A549 (cell line): ENCODE measurements around the gene DOK6. TPM values are rescaled to one million over a fixed set of nuclear protein-coding genes. Genes with fewer than 3 reads are reported as not detected.

Experiments
- ATAC-seq, 2 experiments: fragments of 200-7000 bp in 1 of 2; fragments of >200 bp in 1 of 2; cut with Nextera tagmentation in 1 of 2; cut with Tn5 transposase in 1 of 2; 3 replicates each; pipeline versions ENCODE4 v1.8.0 to v1.9.1; 2018 to 2020; ENCODE audit warnings: mild to moderate bottlenecking in 1 of 2, moderate library complexity in 1 of 2
- CTCF ChIA-PET: fragments of 300-600 bp; sonication (Branson Sonifier 250); formaldehyde crosslinking; extraction: SDS; loops from one replicate; lab custom pipeline; 2021; ENCODE audit warnings: antibody characterized with exemption, inconsistent platforms; lab: Yijun Ruan, JAX
- POLR2A ChIA-PET: fragments of 350-600 bp; formaldehyde crosslinking; extraction: SDS; loops from one replicate; lab custom pipeline; 2021; ENCODE audit warnings: antibody characterized with exemption, inconsistent platforms; lab: Yijun Ruan, JAX
- DNase-seq, 2 experiments: peaks; one replicate each; pipeline versions ENCODE4 v3.0.0 to v3.0.0-alpha.2; 2011 to 2016; ENCODE audit warnings: low read depth in 1 of 2, low spot score in 1 of 2
- FAIRE-seq: peaks from 2 replicates; lab custom pipeline; 2011; peaks lifted over from hg19 to GRCh38; lab: Jason Lieb, UNC
- H3K27ac ChIP-seq, 2 experiments: fragments of >200 bp; sonication (Bioruptor Twin); formaldehyde crosslinking; 3 replicates each; pipeline ENCODE4 v1.5.1; 2016 to 2017
- H3K4me1 ChIP-seq: fragments of >200 bp; sonication (Bioruptor Twin); formaldehyde crosslinking; 3 replicates; pipeline ENCODE4 v1.6.1; 2016
- H3K4me2 ChIP-seq: fragments of >200 bp; sonication (Bioruptor Twin); formaldehyde crosslinking; 3 replicates; pipeline ENCODE4 v1.6.1; 2016
- H3K4me3 ChIP-seq: fragments of >200 bp; sonication (Bioruptor Twin); formaldehyde crosslinking; 3 replicates; pipeline ENCODE4 v1.5.1; 2016
- H3K9me3 ChIP-seq: fragments of >200 bp; sonication (Bioruptor Twin); formaldehyde crosslinking; 3 replicates; pipeline ENCODE4 v1.6.1; 2016
- CBX2 ChIP-seq: fragments of 200-600 bp; sonication (generic); IDR thresholded peaks from 2 replicates; pipeline ENCODE4 v1.6.1; 2016; ENCODE audit warnings: low read depth, mild to moderate bottlenecking, borderline replicate concordance
- CEBPB ChIP-seq, 2 experiments: fragments of >200 bp in 1 of 2; sonication (Bioruptor Twin) in 1 of 2; formaldehyde crosslinking in 1 of 2; IDR thresholded peaks; 2 replicates each; pipeline ENCODE4 v1.6.1; 2012 to 2016
- CHD2 ChIP-seq: fragments of 150-350 bp; IDR thresholded peaks from 2 replicates; pipeline ENCODE4 v1.6.1; 2014; ENCODE audit warnings: low read length; ENCODE audit not compliant: partially characterized antibody
- EP300 ChIP-seq, 2 experiments: fragments of >200 bp; sonication (Bioruptor Twin); formaldehyde crosslinking; IDR thresholded peaks; 2 replicates in 1 of 2; 3 replicates in 1 of 2; pipeline ENCODE4 v1.6.1; 2016 to 2017
- ESRRA ChIP-seq: fragments of 150-350 bp; IDR thresholded peaks from 2 replicates; pipeline ENCODE4 v1.6.1; 2014; ENCODE audit warnings: mild to moderate bottlenecking, low read length, borderline replicate concordance
- FOSB ChIP-seq: fragments of 250-450 bp; sonication (Bioruptor Pico); IDR thresholded peaks from 2 replicates; pipeline ENCODE4 v1.5.0; 2020; ENCODE audit warnings: mild to moderate bottlenecking, moderate library complexity
- FOSL2 ChIP-seq, 2 experiments: fragments of 450-650 bp in 1 of 2; fragments of >200 bp in 1 of 2; sonication (Bioruptor Twin) in 1 of 2; formaldehyde crosslinking; IDR thresholded peaks; 2 replicates each; pipeline versions ENCODE4 v1.5.0 to v1.6.1; 2016 to 2020; ENCODE audit warnings: mild to moderate bottlenecking in 1 of 2, moderate library complexity in 1 of 2
- HDAC2 ChIP-seq: fragments of 200-600 bp; sonication (generic); IDR thresholded peaks from 2 replicates; pipeline ENCODE4 v1.6.1; 2016
- HOXA7 ChIP-seq: fragments of 250-450 bp; sonication (Bioruptor Pico); IDR thresholded peaks from 2 replicates; pipeline ENCODE4 v1.5.0; 2020; ENCODE audit warnings: mild to moderate bottlenecking, moderate library complexity
- HOXB13 ChIP-seq: fragments of 250-450 bp; sonication (Bioruptor Pico); IDR thresholded peaks from 2 replicates; pipeline ENCODE4 v1.5.0; 2020; ENCODE audit warnings: low read depth, mild to moderate bottlenecking, moderate library complexity
- MAZ ChIP-seq: fragments of 150-350 bp; IDR thresholded peaks from 2 replicates; pipeline ENCODE4 v1.6.1; 2014; ENCODE audit warnings: antibody characterized with exemption, low read depth, low read length, borderline replicate concordance
- MYC ChIP-seq: IDR thresholded peaks from 2 replicates; pipeline ENCODE4 v1.6.1; 2012; ENCODE audit warnings: mild to moderate bottlenecking, inconsistent platforms, low read length, improper control_type of control experiment, borderline replicate concordance
- NFE2L2 ChIP-seq: fragments of 150-350 bp; conservative IDR thresholded peaks from 2 replicates; pipeline ENCODE4 v1.6.1; 2014; ENCODE audit warnings: low read length
- NR3C1 ChIP-seq: fragments of >200 bp; sonication (Bioruptor Twin); formaldehyde crosslinking; IDR thresholded peaks from 3 replicates; pipeline ENCODE4 v1.6.1; 2017
- POLR2AphosphoS2 ChIP-seq: conservative IDR thresholded peaks from 2 replicates; pipeline ENCODE4 v1.6.1; 2012; ENCODE audit warnings: low read length, improper control_type of control experiment, inconsistent platforms
- RAD21 ChIP-seq, 2 experiments: fragments of >200 bp in 1 of 2; sonication (Bioruptor Twin) in 1 of 2; formaldehyde crosslinking in 1 of 2; IDR thresholded peaks in 1 of 2; conservative IDR thresholded peaks in 1 of 2; 2 replicates in 1 of 2; 3 replicates in 1 of 2; pipeline ENCODE4 v1.6.1; 2012 to 2018; ENCODE audit warnings: inconsistent platforms in 1 of 2
- RARB ChIP-seq: fragments of 250-450 bp; sonication (Bioruptor Pico); IDR thresholded peaks from 2 replicates; pipeline ENCODE4 v1.8.0; 2021; ENCODE audit warnings: mild to moderate bottlenecking, moderate library complexity
- RNF2 ChIP-seq: fragments of 200-600 bp; sonication (generic); IDR thresholded peaks from 2 replicates; pipeline ENCODE4 v1.6.1; 2016; ENCODE audit warnings: low read depth, mild to moderate bottlenecking, antibody characterized with exemption, moderate library complexity, borderline replicate concordance
- SREBF2 ChIP-seq: fragments of 450-650 bp; IDR thresholded peaks from 2 replicates; pipeline ENCODE4 v1.6.1; 2014; ENCODE audit warnings: mild to moderate bottlenecking, moderate library complexity
- ZSCAN20 ChIP-seq: fragments of 250-450 bp; sonication (Bioruptor Pico); IDR thresholded peaks from 2 replicates; pipeline ENCODE4 v1.8.0; 2022; ENCODE audit warnings: mild to moderate bottlenecking, moderate library complexity
- WGBS: methylation state at CpG from one replicate; pipeline ENCODE4 v1.1.6; 2017; ENCODE audit errors: missing lambda C conversion rate; 5-methylcytosine and 5-hydroxymethylcytosine counted together
- polyA plus RNA-seq, 4 experiments: library from polyadenylated mRNA; depleted of rRNA in 3 of 4; stranded (reverse); fragments of >200 nt; fragmentation: RNase III in 1 of 4; extraction: RNeasy Plus Mini Kit Qiagen cat#74134 plus additional on column Dnase treatment in 1 of 4; gene quantifications; 2 replicates in 3 of 4; 3 replicates in 1 of 4; pipeline ENCODE4 v1.2.3, GENCODE V29; 2011 to 2017
- TF ChIP-seq, protein P1 (sequence below): fragments of >200 bp; sonication (Bioruptor Twin); formaldehyde crosslinking; IDR thresholded peaks from 2 replicates; pipeline ENCODE4 v1.6.1; 2016
- TF ChIP-seq, protein P2 (sequence below): IDR thresholded peaks from 2 replicates; pipeline ENCODE4 v1.6.1; 2012
- TF ChIP-seq, protein P3 (sequence below): IDR thresholded peaks from 2 replicates; pipeline ENCODE4 v1.6.1; 2012; ENCODE audit warnings: low read depth, borderline replicate concordance
- TF ChIP-seq, protein P4 (sequence below): fragments of >200 bp; sonication (Bioruptor Twin); formaldehyde crosslinking; IDR thresholded peaks from 3 replicates; pipeline ENCODE4 v1.5.1; 2016
- TF ChIP-seq, protein P5 (sequence below): fragments of 250-450 bp; sonication (Bioruptor Pico); IDR thresholded peaks from 2 replicates; pipeline ENCODE4 v1.5.0; 2021; ENCODE audit warnings: mild to moderate bottlenecking, moderate library complexity, borderline replicate concordance

DOK6 gene
- polyA plus RNA-seq, 2 of the 4 experiments (the other 2 are of a cell fraction), result not detected

DNA sequence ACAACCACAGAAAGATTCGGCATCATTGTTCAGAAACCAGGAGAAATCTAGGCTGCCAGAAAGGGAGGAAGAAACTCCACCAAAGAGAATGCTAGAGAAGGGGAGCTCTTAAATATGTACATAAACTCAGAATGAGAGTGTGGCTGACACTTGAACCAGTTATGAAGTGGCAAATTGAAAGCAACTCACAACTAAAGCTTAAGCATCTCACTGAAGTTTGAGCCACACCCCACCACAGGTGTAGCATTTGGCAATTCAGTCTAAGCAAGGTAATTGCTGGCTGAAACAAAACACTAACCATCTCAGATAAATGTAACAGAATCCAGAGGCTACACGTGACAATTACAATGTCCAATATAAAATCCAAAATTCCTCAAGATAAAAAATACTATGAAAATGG lies 168.4 kb downstream of the DOK6 start:
- CTCF ChIA-PET, result no interaction called here
- TF ChIP-seq HDAC2, result no peak
- no peak for TF ChIP-seq NR3C1
- no peak for TF ChIP-seq MAZ
- TF ChIP-seq, all 56 proteins: peak for 0
- no peak for ATAC-seq
- Histone ChIP-seq H3K4me3 (no peak overlapping the region), H3K4me2 (no peak overlapping the region), H3K9me3 (no peaks in the 10 kb centered on the region), H3K4me1 (no peaks in the 10 kb centered on the region), H3K27ac (no peak overlapping the region)
- WGBS, result 41% methylated on average over 2 of the region's 2 CpGs
- POLR2A ChIA-PET, result no interaction called here
- no peak for DNase-seq
- no peak for FAIRE-seq

DNA sequence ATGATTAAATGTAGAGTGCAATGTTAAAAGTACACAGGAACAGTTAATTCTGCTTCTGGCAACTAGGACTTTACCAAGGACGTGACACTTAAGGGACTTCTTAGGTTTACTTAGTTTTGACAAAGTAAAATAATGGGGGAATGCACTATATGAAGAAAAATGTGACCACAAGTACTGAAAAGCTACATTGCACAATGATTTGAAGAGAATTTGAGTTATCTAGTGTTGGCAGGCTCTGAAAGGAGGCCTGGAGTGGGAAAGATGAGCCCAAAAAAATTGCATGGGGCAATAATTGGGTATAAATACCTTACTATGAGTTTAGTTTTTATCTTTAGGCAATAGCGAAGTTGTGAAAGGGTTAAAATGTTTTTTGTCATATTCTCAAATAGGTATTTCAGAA lies 173.7 kb downstream of the DOK6 start:
- no peak for ATAC-seq
- FAIRE-seq, result no peak
- 12% methylated on average over 2 of the region's 2 CpGs for WGBS
- Histone ChIP-seq H3K4me1 (no peaks in the 10 kb centered on the region), H3K4me3 (no peak overlapping the region), H3K27ac (no peak overlapping the region), H3K4me2 (no peak overlapping the region), H3K9me3 (no peaks in the 10 kb centered on the region)
- ChIA-PET POLR2A (no interaction called here), CTCF (no interaction called here)
- TF ChIP-seq, protein P1, sequence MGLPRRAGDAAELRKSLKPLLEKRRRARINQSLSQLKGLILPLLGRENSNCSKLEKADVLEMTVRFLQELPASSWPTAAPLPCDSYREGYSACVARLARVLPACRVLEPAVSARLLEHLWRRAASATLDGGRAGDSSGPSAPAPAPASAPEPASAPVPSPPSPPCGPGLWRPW, result no peak
- no peak for TF ChIP-seq CEBPB (IDR thresholded peaks at IDR 0.05)
- no peak for TF ChIP-seq HOXB13
- TF ChIP-seq, protein P2, sequence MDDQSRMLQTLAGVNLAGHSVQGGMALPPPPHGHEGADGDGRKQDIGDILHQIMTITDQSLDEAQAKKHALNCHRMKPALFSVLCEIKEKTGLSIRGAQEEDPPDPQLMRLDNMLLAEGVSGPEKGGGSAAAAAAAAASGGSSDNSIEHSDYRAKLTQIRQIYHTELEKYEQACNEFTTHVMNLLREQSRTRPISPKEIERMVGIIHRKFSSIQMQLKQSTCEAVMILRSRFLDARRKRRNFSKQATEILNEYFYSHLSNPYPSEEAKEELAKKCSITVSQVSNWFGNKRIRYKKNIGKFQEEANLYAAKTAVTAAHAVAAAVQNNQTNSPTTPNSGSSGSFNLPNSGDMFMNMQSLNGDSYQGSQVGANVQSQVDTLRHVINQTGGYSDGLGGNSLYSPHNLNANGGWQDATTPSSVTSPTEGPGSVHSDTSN, result no peak
- no peak for TF ChIP-seq RAD21 (conservative IDR thresholded peaks at IDR 0.05 in 1 of 2, IDR thresholded peaks at IDR 0.05 in 1 of 2)
- no peak for DNase-seq

DNA sequence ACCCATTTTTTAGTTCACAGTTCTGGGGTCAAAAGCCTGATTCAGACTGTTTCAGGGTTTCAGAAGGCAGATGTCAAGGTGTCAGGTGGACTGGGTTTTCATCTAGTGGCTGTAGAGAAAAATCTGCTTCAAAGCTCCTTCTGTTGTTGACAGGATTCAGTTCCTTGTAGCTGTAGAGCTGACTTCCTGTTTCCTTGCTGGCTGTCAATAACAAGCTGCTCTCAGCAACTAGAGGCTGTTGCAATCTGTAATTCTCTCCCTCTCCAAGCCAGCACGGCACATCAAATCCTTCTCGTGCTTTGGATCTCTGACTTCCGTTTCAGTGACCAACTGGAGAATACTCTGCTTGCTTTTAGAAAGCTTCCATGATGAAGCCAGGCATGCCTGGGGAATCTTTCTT lies 179.4 kb downstream of the DOK6 start:
- 6% methylated on average over 3 of the region's 3 CpGs for WGBS
- FAIRE-seq (no peak), DNase-seq (peak in 1 of 2 experiments; percentile 6), ATAC-seq (no peak)
- no peak for TF ChIP-seq RNF2
- TF ChIP-seq, protein P3, sequence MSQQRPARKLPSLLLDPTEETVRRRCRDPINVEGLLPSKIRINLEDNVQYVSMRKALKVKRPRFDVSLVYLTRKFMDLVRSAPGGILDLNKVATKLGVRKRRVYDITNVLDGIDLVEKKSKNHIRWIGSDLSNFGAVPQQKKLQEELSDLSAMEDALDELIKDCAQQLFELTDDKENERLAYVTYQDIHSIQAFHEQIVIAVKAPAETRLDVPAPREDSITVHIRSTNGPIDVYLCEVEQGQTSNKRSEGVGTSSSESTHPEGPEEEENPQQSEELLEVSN, result no peak
- TF ChIP-seq SREBF2, result no peak
- no peak for TF ChIP-seq CBX2
- TF ChIP-seq, protein P4, sequence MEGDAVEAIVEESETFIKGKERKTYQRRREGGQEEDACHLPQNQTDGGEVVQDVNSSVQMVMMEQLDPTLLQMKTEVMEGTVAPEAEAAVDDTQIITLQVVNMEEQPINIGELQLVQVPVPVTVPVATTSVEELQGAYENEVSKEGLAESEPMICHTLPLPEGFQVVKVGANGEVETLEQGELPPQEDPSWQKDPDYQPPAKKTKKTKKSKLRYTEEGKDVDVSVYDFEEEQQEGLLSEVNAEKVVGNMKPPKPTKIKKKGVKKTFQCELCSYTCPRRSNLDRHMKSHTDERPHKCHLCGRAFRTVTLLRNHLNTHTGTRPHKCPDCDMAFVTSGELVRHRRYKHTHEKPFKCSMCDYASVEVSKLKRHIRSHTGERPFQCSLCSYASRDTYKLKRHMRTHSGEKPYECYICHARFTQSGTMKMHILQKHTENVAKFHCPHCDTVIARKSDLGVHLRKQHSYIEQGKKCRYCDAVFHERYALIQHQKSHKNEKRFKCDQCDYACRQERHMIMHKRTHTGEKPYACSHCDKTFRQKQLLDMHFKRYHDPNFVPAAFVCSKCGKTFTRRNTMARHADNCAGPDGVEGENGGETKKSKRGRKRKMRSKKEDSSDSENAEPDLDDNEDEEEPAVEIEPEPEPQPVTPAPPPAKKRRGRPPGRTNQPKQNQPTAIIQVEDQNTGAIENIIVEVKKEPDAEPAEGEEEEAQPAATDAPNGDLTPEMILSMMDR, result no peak
- no peak for TF ChIP-seq FOSB (CRISPR knock-in tag)
- TF ChIP-seq POLR2AphosphoS2, result no peak
- no peak for TF ChIP-seq ZSCAN20 (CRISPR knock-in tag)
- TF ChIP-seq EP300 (IDR thresholded peaks at IDR 0.05), result no peak
- no peak for TF ChIP-seq MYC
- TF ChIP-seq CHD2, result no peak
- no peak for TF ChIP-seq HDAC2
- TF ChIP-seq, protein P5, sequence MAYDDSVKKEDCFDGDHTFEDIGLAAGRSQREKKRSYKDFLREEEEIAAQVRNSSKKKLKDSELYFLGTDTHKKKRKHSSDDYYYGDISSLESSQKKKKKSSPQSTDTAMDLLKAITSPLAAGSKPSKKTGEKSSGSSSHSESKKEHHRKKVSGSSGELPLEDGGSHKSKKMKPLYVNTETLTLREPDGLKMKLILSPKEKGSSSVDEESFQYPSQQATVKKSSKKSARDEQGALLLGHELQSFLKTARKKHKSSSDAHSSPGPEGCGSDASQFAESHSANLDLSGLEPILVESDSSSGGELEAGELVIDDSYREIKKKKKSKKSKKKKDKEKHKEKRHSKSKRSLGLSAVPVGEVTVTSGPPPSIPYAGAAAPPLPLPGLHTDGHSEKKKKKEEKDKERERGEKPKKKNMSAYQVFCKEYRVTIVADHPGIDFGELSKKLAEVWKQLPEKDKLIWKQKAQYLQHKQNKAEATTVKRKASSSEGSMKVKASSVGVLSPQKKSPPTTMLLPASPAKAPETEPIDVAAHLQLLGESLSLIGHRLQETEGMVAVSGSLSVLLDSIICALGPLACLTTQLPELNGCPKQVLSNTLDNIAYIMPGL (CRISPR knock-in tag), result no peak
- TF ChIP-seq ESRRA, result no peak
- TF ChIP-seq FOSL2 (IDR thresholded peaks at IDR 0.05), result no peak
- TF ChIP-seq FOSL2 (CRISPR knock-in tag; IDR thresholded peaks at IDR 0.05), result no peak
- TF ChIP-seq RARB, result no peak
- no peak for TF ChIP-seq NFE2L2
- TF ChIP-seq NR3C1, result no peak
- no peak for TF ChIP-seq HOXA7 (CRISPR knock-in tag)
- Histone ChIP-seq H3K4me1 (no peaks in the 10 kb centered on the region), H3K4me3 (no peak overlapping the region), H3K27ac (no peak overlapping the region), H3K9me3 (no peaks in the 10 kb centered on the region), H3K4me2 (0 out of 3 replicates have a peak overlapping the region, but pooled peaks have one; percentile 30)
- POLR2A ChIA-PET, result no interaction called here
- CTCF ChIA-PET, result no interaction called here
